MV-4-11 (cell line): Measurements from ENCODE around the gene SLC5A2.
A peak's percentile ranks its signal among the peaks of the same experiment; 100 is the strongest.
"Not testable (repeated sequence)": the region's sequence is repeated elsewhere in the genome, so short reads cannot be mapped to it uniquely, and the experiment has no call there.

Experiments
- DNase-seq: peaks from one replicate; lab custom pipeline; 2025; lab: John Stamatoyannopoulos, UW

SLC5A2 gene

DNA sequence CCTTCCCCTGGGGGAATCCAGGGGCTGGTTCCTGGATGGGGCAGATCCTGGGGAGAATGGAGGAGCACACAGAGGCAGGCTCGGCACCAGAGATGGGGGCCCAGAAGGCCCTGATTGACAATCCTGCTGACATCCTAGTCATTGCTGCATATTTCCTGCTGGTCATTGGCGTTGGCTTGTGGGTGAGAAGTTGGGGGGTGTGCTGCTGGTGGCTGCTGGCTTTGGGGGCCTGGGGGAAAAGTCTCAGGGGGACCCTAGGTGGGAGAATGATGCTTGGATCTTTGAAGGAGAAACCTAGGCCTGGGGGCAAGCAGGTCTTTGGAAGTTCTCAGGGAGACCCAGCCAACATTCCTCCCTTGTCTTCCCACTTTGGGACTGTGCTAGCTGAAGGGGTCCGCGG lies at the start of gene SLC5A2:
Gene SLC5A2 (plus strand): TSS at position 43 of the 400 bp plus-strand sequence. CDS start 14 bp downstream, at position 57.
- DNase-seq = no peak

DNA sequence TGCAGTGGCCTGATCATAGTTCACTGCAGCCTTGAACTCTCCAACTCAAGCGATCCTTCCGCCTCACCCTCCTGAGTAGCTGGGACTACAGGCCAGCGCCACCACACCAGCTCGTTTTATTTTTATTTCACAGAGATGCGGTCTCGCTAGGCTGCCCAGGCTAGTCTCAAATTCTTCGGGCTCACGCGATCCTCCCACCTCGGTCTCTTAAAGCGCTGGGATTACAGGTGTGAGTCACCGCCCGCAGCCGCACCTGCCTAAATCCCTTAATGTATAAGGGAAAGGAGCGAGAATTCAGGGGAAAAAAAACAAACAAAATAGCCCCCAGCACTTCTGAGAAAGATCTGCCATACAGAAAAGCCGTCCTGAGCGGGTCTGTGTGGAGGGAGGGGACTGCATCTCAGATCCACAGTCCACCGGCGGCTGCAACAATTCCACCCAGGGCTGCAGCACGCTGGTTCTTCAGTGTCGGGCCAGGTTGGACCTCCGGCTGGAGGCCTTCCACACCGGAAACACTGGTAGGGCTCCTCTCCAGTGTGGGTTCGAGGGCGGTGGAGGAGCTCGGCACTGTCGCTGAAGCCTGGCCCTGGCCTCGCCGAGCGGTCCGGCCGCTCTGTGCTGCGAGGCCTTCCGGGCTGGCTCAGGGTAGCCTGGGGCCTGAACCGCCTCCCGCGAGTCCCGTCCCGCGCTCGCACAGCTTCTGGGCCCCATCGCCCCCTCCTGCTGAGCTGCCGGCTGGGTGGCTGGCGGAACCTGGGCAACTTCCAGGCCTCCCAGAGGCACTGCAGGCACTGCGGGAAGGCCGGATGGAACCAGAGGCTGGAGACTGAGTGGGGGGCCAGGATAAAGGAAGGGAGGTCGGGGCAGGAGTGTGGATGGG lies 47.3 kb upstream of the SLC5A2 start:
- no peak for DNase-seq

DNA sequence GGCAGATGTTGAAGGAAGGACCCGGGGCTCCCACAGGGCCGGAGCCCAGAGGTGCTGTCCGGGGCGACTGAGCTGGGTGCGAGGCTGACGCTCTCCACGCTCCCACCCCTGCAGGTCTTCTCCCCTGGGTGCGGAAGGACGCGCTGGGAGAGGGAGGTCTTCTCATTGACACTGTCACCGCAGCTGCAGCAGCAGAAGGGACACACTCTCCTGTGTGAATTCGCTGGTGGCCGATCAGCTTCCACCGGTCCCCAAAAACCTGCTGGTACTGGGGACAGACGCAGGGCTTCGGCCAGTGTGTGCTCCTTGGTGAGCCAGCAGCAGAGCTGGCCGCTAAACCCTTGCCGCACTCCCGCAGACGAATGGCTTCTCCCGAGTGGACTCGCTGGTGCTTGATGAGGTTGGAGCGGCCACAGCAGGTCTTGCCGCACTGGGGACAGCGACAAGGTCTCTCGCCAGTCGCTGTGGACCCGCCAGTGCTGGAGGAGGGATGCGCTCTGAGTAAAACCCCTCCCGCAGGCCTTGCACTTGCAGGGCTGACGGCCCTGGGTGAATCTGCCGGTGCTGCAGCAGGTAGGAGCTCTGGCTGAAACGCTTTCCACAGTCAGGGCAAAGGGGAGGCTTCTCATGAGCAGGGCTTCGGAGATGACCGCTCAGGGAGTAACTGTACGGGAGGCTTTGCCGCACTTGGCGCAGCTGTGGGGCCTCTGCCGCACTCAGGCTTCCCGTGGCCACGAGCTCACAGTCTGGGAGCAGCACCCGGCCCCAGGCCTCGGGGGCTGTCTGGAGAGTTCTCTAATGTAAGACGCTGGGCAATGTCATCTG lies 46.5 kb upstream of the SLC5A2 start:
- no peak for DNase-seq

DNA sequence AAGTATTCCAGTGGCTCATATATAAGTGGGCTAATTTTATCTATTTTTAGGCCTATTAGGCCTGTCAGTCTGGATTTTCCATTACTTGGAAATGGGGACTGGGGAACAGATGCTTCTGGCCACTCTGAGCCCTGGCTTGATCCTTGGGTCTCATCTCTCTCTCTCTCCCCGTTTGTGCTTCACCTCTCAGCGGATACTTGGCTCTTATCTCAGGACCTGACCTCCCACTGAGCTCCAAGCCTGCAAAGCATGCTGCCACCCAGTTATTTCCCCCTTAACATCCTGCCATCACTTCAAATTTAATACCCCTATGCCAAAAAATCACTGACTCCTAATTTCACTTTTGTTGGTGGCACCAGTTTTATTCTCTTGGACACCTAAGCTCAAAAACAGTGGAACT lies 44.5 kb upstream of the SLC5A2 start:
- no peak for DNase-seq

DNA sequence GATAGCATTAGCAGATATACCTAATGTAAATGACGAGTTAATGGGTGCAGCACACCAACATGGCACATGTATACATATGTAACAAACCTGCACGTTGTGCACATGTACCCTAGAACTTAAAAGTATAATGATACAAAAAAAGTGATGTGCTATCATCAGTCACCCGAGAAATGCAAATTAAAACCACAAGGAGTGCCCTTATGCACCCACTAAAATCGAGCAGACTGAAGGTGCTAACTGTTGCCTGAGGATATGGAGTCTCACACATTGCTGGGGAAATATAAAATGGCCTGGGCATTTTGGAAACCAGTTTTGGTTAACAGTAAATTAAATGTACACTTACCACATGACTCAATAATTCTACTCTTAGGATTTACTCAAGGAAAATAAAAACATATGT lies 43.9 kb upstream of the SLC5A2 start:
- DNase-seq = not testable (repeated sequence)

- no peak for DNase-seq
Observed at GRCh38 chr16:31439519-31439918, 43.4 kb upstream of the SLC5A2 start.

DNA sequence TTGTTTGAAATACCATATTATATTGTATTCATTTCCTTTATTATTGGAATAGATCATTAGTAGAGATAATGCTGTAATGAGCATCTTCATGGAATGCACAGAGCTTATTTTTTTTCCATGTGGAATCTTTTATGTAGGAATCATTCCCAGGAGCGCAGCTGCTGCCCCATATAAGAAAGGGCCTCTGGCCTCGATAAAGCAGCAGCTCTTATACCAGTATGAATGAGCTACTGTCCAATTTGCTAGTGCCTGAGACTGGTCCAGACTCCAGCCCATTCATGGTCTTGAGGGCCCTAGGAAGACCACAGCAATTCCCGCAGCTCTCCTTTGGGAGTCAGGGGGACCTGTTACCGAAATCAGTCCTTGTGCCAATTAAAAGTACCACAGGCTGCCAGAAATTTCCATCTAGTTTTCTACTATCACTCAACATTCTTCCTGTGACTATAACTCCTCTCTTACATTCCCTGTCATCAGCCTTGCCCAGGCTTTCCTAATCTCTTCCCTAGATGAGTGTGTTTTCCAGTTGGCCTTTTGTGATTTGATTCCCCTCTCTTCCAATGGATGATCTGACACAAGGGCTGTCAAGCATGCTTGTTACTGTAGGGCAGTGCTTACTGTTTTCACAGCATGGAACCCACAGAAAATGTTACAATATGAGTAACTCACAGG lies 42.3 kb upstream of the SLC5A2 start:
- no peak for DNase-seq

DNA sequence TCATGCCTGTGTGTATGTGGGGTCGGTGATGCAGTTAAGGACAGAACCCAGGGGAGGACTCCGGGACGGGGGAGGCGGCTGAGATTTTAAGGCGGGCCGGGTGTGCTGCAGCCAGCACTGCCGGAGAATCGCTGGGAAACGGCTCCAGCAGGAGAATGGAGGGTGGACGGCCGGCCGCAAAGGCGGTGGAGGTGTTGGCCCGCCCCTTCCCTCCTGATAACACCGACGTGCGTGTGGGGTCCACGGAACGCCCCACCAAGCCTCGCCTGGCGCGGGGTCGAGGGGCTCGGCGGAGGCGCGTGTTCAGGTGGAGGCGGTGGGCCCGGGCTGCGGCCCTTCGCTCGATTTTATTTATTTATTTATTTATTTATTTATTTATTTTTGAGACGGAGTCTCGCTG lies 41.0 kb upstream of the SLC5A2 start:
- no peak for DNase-seq

GRCh38 chr16:31445931-31446330 lies 37.0 kb upstream of the SLC5A2 start:
- DNase-seq = not testable (repeated sequence)

DNA sequence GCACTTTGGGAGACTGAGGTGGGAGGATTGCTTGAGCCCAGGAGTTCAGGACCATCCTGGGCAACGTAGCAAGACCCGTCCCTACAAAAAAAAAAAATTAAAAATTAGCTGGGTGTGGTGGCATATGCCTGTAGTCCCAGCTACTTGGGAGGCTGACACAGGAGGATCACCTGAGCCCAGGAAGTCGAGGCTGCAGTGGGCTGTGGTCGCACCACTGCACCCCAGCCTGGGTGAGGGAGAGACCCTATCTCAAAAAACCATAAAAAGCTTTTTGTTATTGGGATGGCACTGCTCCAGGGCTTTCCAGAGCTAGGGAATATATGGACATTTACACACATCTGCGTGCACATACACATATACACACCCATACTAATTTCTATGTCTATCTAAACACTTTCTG lies 31.7 kb upstream of the SLC5A2 start:
- no peak for DNase-seq

GRCh38 chr16:31451681-31452351 lies 31.1 kb upstream of the SLC5A2 start:
- peak; percentile 51 for DNase-seq

GRCh38 chr16:31452631-31453106 lies 30.3 kb upstream of the SLC5A2 start:
- DNase-seq = no peak

GRCh38 chr16:31453255-31454204 lies 29.4 kb upstream of the SLC5A2 start:
- DNase-seq = peak; percentile 34

DNA sequence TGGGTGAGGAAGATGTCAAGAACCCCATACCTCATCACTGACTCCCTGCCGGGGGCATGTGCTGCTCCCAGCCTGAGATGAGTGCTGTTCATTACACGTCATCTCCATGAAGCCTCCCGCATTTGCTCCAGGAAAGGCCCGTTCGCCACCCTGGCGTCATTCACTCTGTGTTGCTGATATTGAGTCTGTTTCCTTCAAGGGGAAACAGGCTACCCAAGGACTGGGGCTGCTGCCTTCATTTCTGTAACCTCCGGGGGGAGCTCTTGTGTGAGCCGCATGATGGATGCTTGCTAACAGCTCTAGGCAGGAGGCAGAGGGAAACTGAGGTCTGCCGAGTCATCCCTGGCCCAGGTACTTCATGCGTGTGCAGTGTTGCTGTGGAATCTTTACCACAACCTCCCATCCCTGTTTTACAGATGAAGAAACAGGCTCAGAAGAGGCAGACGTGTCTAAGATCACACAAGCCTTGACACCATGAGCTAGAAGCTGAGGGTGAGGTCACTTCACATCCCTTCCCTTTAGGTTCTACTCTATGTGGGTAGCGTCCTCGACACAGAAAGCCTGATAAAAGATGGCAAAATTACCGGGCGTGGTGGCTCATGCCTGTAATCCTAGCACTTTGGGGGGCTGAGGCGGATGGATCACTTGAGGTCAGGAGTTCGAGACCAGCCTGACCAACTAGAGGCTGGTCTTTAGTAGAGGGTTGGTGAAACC lies 27.2 kb upstream of the SLC5A2 start:
- DNase-seq = peak; percentile 17

DNA sequence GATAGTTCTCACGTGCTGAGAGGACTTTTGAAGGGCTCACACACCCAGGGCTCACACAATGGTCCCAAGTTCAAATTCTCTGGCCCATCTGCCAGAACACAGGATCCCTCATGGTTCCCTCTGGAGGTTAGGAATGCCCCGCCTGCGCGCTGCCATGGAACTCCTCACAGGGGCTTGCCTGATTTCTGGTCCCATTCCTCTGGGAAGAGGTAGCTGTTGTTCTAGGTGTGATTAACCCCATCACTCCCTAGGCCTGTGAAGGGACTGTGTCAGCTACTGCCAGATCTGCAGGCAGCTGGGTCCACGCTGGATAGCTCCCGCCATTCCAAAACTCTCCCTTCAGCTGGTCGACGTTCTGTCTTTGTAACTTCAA lies 25.9 kb upstream of the SLC5A2 start:
- no peak for DNase-seq

DNA sequence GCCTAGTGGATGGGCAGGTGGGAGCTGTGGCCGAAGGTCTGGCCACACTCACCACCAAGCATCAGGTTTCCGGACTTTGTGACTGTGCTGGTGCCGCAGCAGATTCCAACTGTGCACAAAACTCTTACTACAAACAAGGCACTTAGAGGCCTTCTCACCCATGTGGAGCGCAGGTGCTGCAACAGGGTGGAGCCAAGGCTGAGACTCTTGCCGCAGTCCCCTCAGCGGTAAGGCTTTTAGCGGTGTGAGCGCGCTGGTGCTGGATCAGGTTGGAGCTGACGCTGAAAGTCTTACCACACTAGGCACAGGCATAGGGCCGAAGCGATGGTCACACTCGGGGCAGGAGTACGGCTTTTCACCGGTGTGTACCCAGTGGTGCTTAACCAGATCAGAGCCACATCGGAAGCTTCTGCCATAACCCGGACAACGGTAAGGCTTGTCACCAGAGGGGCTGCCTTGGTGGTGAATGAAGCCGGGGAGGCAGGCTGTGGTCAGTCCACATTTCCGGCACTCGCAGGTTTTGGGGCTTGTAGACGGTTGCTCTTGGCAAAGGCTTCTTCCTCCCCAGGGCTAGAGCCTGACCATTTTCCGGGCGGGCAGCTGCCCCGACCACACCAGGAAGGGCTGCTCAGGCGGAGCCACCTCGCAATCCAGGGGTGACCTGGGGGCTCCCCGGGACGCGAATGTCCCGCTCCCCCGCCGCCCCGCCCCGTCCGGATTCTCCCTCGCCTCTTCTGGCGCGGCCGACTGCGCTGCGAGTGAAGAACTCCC lies 24.7 kb upstream of the SLC5A2 start:
- peak; percentile 73 for DNase-seq

GRCh38 chr16:31458844-31459686 lies 23.9 kb upstream of the SLC5A2 start, which contains the start of gene ARMC5:
ARMC5 (plus strand) TSS chr16:31459501; CDS start chr16:31459525, 24 bp downstream.
- DNase-seq = peak; percentile 98
